Neural progenitor cell (in vitro differentiated cells): ENCODE results near the gene PIP4K2A. TPM values are rescaled to one million over a fixed set of nuclear protein-coding genes. Genes with fewer than 3 reads are reported as not detected.

Experiments
- DNase-seq: peaks from one replicate; pipeline ENCODE4 v3.0.0-alpha.2; 2016; ENCODE audit warnings: low spot score
- H2AFZ ChIP-seq: fragments of 200-600 bp; sonication (generic); replicated peaks from 2 replicates; pipeline ENCODE4 v1.6.1; 2016; ENCODE audit warnings: antibody characterized with exemption
- H3F3A ChIP-seq: fragments of 200-600 bp; sonication (generic); 2 replicates; pipeline ENCODE4 v1.6.1; 2016; ENCODE audit warnings: antibody characterized with exemption, low read depth
- H3K27ac ChIP-seq: fragments of 200-600 bp; sonication (generic); 2 replicates; pipeline ENCODE4 v1.5.1; 2016; ENCODE audit warnings: mild to moderate bottlenecking
- H3K27me3 ChIP-seq: fragments of 200-600 bp; sonication (generic); 2 replicates; pipeline ENCODE4 v1.6.1; 2016; ENCODE audit warnings: mild to moderate bottlenecking, moderate library complexity
- H3K36me3 ChIP-seq: fragments of 200-600 bp; sonication (generic); 2 replicates; pipeline ENCODE4 v1.5.1; 2016
- H3K4me1 ChIP-seq: fragments of 200-600 bp; sonication (generic); 2 replicates; pipeline ENCODE4 v1.6.1; 2016; ENCODE audit warnings: mixed run types
- H3K4me2 ChIP-seq: fragments of 200-600 bp; sonication (generic); 2 replicates; pipeline ENCODE4 v1.6.1; 2016
- H3K4me3 ChIP-seq: fragments of 200-600 bp; sonication (generic); 2 replicates; pipeline ENCODE4 v1.5.1; 2016
- H3K79me2 ChIP-seq: fragments of 200-600 bp; sonication (generic); 2 replicates; pipeline ENCODE4 v1.6.1; 2016; ENCODE audit warnings: low read depth
- H3K9ac ChIP-seq: fragments of 200-600 bp; sonication (generic); 2 replicates; pipeline ENCODE4 v1.6.1; 2016
- H3K9me3 ChIP-seq: fragments of 200-600 bp; sonication (generic); 2 replicates; pipeline ENCODE4 v1.5.1; 2016; ENCODE audit warnings: low read depth
- H4K20me1 ChIP-seq: fragments of 200-600 bp; sonication (generic); 2 replicates; pipeline ENCODE4 v1.6.1; 2016; ENCODE audit warnings: low read depth
- H3K27ac Mint-ChIP-seq: 3 replicates; pipeline ENCODE4 v1.8.0; 2021; ENCODE audit warnings: mixed read lengths
- H3K27me3 Mint-ChIP-seq: 2 replicates; pipeline ENCODE4 v1.8.0; 2022; ENCODE audit warnings: low read depth, mild to moderate bottlenecking, inconsistent platforms, moderate library complexity, mixed read lengths; ENCODE audit not compliant: insufficient read depth
- H3K36me3 Mint-ChIP-seq: 3 replicates; pipeline ENCODE4 v1.8.0; 2021; ENCODE audit warnings: mixed read lengths
- H3K4me1 Mint-ChIP-seq: 3 replicates; pipeline ENCODE4 v1.8.0; 2021; ENCODE audit warnings: mixed read lengths
- H3K4me3 Mint-ChIP-seq: 3 replicates; pipeline ENCODE4 v1.8.0; 2021; ENCODE audit warnings: mild to moderate bottlenecking, moderate library complexity, mixed read lengths
- H3K9me3 Mint-ChIP-seq: 3 replicates; pipeline ENCODE4 v1.8.0; 2020; ENCODE audit warnings: mixed read lengths
- EZH2 ChIP-seq: fragments of 200-600 bp; sonication (generic); IDR thresholded peaks from 2 replicates; pipeline ENCODE4 v1.6.1; 2017; ENCODE audit warnings: antibody characterized with exemption, mild to moderate bottlenecking, moderate library complexity
- EZH2phosphoT487 ChIP-seq: fragments of 200-600 bp; sonication (generic); IDR thresholded peaks from 2 replicates; pipeline ENCODE4 v1.6.1; 2017; ENCODE audit warnings: antibody characterized with exemption
- total RNA-seq: library from RNA; depleted of rRNA; stranded (reverse); fragments of >200 nt; gene quantifications from 2 replicates; pipeline ENCODE4 v1.2.3, GENCODE V29; 2015; ENCODE audit warnings: low replicate concordance
- TF ChIP-seq, protein P1 (sequence below): fragments of 200-600 bp; sonication (generic); IDR thresholded peaks from 2 replicates; pipeline ENCODE4 v1.5.1; 2017; ENCODE audit warnings: antibody characterized with exemption, mild to moderate bottlenecking

The PIP4K2A gene
- total RNA-seq, 1 donor from 2014 or later: 37.6 TPM

DNA sequence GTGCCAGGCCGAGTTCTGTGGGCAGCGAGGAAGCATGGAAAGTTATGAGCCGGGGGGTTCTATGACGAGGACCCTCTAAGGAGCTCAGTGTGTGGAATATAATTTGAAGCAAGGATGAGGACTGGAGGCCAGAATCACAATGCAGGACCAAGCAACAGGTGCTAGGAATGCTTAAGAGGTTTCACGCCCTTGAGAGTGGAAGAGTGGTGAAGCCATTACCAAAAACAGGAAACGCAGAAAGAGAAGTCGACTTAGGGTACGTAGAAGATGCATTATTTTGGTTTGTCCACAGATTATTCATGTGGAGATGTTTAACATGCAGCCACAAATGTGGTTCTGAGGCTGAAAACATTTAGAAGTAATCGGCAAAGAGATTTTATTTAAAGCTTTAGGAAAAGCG is 78.7 kb downstream of the PIP4K2A start:
- Histone ChIP-seq H4K20me1 (peaks cover 6% of the 10 kb centered on the region), H3F3A (peaks cover 7% of the 10 kb centered on the region), H2AFZ (no peak overlapping the region), H3K9me3 (no peaks in the 10 kb centered on the region), H3K4me3 (no peak overlapping the region), H3K27ac (no peak overlapping the region), H3K36me3 (no peaks in the 10 kb centered on the region), H3K4me2 (no peak overlapping the region), H3K27me3 (no peaks in the 10 kb centered on the region), H3K4me1 (peaks cover 32% of the 10 kb centered on the region), H3K79me2 (peaks cover 68% of the 10 kb centered on the region), H3K9ac (no peak overlapping the region)
- no peak for DNase-seq
- peaks cover 2% of the 10 kb centered on the region for H3K9me3 Mint-ChIP-seq
- TF ChIP-seq EZH2phosphoT487 (no peak), EZH2 (no peak)
- TF ChIP-seq, protein P1, sequence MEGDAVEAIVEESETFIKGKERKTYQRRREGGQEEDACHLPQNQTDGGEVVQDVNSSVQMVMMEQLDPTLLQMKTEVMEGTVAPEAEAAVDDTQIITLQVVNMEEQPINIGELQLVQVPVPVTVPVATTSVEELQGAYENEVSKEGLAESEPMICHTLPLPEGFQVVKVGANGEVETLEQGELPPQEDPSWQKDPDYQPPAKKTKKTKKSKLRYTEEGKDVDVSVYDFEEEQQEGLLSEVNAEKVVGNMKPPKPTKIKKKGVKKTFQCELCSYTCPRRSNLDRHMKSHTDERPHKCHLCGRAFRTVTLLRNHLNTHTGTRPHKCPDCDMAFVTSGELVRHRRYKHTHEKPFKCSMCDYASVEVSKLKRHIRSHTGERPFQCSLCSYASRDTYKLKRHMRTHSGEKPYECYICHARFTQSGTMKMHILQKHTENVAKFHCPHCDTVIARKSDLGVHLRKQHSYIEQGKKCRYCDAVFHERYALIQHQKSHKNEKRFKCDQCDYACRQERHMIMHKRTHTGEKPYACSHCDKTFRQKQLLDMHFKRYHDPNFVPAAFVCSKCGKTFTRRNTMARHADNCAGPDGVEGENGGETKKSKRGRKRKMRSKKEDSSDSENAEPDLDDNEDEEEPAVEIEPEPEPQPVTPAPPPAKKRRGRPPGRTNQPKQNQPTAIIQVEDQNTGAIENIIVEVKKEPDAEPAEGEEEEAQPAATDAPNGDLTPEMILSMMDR: no peak
- H3K4me1 Mint-ChIP-seq: peaks cover 24% of the 10 kb centered on the region
- no peak overlapping the region for H3K4me3 Mint-ChIP-seq
- H3K27ac Mint-ChIP-seq: no peak overlapping the region
- H3K36me3 Mint-ChIP-seq: peaks cover 6% of the 10 kb centered on the region
- H3K27me3 Mint-ChIP-seq: no peaks in the 10 kb centered on the region

DNA sequence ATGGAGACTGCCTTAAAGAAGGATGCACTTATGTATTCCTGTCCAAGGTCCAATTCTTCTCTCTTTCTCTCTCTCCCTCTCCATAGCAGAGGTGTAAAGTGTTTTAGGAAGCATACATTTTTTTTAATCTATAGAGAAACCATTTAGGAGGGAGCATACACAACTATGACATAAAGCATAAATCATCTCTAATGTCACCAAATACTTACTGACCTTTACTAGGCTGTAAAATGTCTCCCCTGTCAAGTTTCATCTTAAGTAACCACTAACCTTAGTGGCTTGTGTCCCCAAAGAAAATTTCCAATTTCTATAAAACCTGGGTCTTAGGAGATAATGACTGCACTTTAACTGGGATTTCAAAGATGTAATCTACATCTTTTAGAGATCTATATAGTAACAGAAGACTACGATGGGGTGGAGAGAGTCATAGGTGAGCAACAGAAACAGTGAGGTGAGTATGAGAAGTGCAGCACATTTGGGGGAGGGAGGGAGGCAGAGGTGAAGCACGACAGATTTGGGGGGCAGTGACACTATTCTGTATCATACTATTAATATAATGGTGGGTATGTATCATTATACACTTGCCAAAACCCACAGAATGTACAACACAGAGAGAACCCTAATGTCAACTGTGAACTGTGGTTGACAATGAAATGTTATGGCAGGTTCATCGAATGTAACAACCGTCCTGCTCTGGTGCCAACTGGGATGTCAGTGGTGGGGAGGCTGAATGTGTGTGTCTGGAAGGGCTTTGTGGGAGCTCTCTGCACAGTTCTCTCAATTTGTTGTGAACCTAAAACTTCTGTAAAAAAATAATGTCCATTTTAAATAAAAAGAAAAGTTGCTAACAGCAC is 79.5 kb downstream of the PIP4K2A start:
- H3K36me3 ChIP-seq: no peaks in the 10 kb centered on the region
- H3K9ac ChIP-seq: no peak overlapping the region
- DNase-seq: no peak
- no peaks in the 10 kb centered on the region for H3K27me3 ChIP-seq
- H3K79me2 ChIP-seq: peaks cover 72% of the 10 kb centered on the region
- no peak overlapping the region for H2AFZ ChIP-seq
- H3K27ac ChIP-seq: no peak overlapping the region
- Mint-ChIP-seq H3K9me3 (peaks cover 4% of the 10 kb centered on the region), H3K4me1 (peaks cover 19% of the 10 kb centered on the region), H3K36me3 (peaks cover 6% of the 10 kb centered on the region), H3K4me3 (no peak overlapping the region), H3K27ac (no peak overlapping the region), H3K27me3 (no peaks in the 10 kb centered on the region)
- no peak overlapping the region for H3K4me2 ChIP-seq
- H3K9me3 ChIP-seq: no peaks in the 10 kb centered on the region
- no peaks in the 10 kb centered on the region for H4K20me1 ChIP-seq
- no peak overlapping the region for H3K4me3 ChIP-seq
- TF ChIP-seq, protein P1: no peak
- TF ChIP-seq EZH2 (no peak), EZH2phosphoT487 (no peak)
- peaks cover 24% of the 10 kb centered on the region for H3K4me1 ChIP-seq
- no peaks in the 10 kb centered on the region for H3F3A ChIP-seq

DNA sequence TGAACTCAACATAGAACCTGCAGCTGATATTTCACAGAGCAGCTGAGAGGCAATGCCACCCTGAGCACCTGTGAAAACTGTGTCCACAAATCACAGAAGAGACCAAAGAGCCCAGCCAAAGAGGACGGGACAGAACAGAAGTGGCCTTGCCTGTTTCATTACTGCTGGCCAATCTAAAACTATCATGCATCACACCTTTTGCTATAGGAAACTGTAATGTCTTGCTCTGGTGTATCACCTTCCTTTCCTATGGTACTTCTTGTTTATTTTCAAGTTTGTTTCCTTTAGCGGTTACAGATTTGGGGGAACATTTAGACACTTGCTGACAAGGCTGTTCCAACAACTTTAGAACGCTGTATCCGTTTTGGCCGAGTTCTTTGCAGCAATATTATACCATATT is 80.3 kb downstream of the PIP4K2A start:
- Mint-ChIP-seq H3K9me3 (peaks cover 4% of the 10 kb centered on the region), H3K4me3 (no peak overlapping the region), H3K4me1 (peaks cover 16% of the 10 kb centered on the region), H3K27me3 (no peaks in the 10 kb centered on the region), H3K36me3 (peaks cover 6% of the 10 kb centered on the region), H3K27ac (no peak overlapping the region)
- Histone ChIP-seq H3K4me3 (no peak overlapping the region), H3K9ac (no peak overlapping the region), H4K20me1 (no peaks in the 10 kb centered on the region), H3F3A (no peaks in the 10 kb centered on the region), H3K36me3 (no peaks in the 10 kb centered on the region), H3K79me2 (peaks cover 72% of the 10 kb centered on the region), H2AFZ (no peak overlapping the region), H3K9me3 (no peaks in the 10 kb centered on the region), H3K4me1 (peaks cover 19% of the 10 kb centered on the region), H3K27me3 (no peaks in the 10 kb centered on the region), H3K27ac (no peak overlapping the region), H3K4me2 (no peak overlapping the region)
- TF ChIP-seq EZH2 (no peak), EZH2phosphoT487 (no peak)
- TF ChIP-seq, protein P1: no peak
- no peak for DNase-seq
